Cardiac muscle cell (in vitro differentiated cells and primary cell): ENCODE data around the gene RANBP1. TPM values are rescaled to one million over a fixed set of nuclear protein-coding genes. Genes with fewer than 3 reads are reported as not detected.
A peak's percentile ranks its signal among the peaks of the same experiment; 100 is the strongest.

Experiments used
- DNase-seq, 2 donors: peaks; one replicate each; pipeline versions ENCODE4 v3.0.0 to v3.0.0-alpha.2; 2010 to 2017; ENCODE audit warnings: low read depth in 1 of 2, low spot score in 1 of 2
- H3K27ac ChIP-seq: fragments of 200-600 bp; sonication (generic); 2 replicates; pipeline ENCODE4 v1.5.1; 2016
- H3K27me3 ChIP-seq: fragments of 200-600 bp; sonication (generic); 2 replicates; pipeline ENCODE4 v1.6.0; 2016; ENCODE audit warnings: control low read depth
- H3K36me3 ChIP-seq: fragments of 200-600 bp; sonication (generic); 2 replicates; pipeline ENCODE4 v1.5.1; 2016; ENCODE audit warnings: control low read depth
- H3K4me1 ChIP-seq: fragments of 200-600 bp; sonication (generic); 2 replicates; pipeline ENCODE4 v1.8.1; 2017; ENCODE audit warnings: low read depth, mild to moderate bottlenecking, mixed run types
- H3K4me3 ChIP-seq: fragments of 200-600 bp; sonication (generic); 2 replicates; pipeline ENCODE4 v1.5.1; 2016; ENCODE audit warnings: mild to moderate bottlenecking
- H3K9me3 ChIP-seq: fragments of 200-600 bp; sonication (generic); 2 replicates; pipeline ENCODE4 v1.5.1; 2017; ENCODE audit warnings: low read depth, mild to moderate bottlenecking, control low read depth
- CTCF ChIP-seq: IDR thresholded peaks from 2 replicates; pipeline ENCODE4 v1.5.1; 2012; ENCODE audit warnings: low read depth, mild to moderate bottlenecking, low read length
- polyA plus RNA-seq: library from polyadenylated mRNA; unstranded; fragments of >200 nt; fragmentation: Nextera tagmentation; extraction: Ambion mirVana; gene quantifications from 2 replicates; pipeline ENCODE4 v1.2.1, GENCODE V29; 2016
- total RNA-seq: library from RNA; depleted of rRNA; stranded (reverse); fragments of >200 nt; gene quantifications from 2 replicates; pipeline ENCODE4 v1.2.3, GENCODE V29; 2016

The RANBP1 gene
- total and polyA plus RNA-seq, 2 experiments from 2014 or later, result 252 to 271 TPM

GRCh38 chr22:20171288-20172140, 55.6 kb downstream of the RANBP1 start:
- no peaks in the 10 kb centered on the region for H3K9me3 ChIP-seq
- no peaks in the 10 kb centered on the region for H3K36me3 ChIP-seq
- TF ChIP-seq CTCF, result no peak
- H3K4me1 ChIP-seq, result no peaks in the 10 kb centered on the region
- no peaks in the 10 kb centered on the region for H3K27me3 ChIP-seq
- no peak for DNase-seq
- H3K27ac ChIP-seq, result no peak overlapping the region
- H3K4me3 ChIP-seq, result no peak overlapping the region

- H3K36me3 ChIP-seq, result no peaks in the 10 kb centered on the region
- H3K4me1 ChIP-seq, result no peaks in the 10 kb centered on the region
- H3K27me3 ChIP-seq, result no peaks in the 10 kb centered on the region
- H3K9me3 ChIP-seq, result no peaks in the 10 kb centered on the region
- H3K27ac ChIP-seq, result no peak overlapping the region
- TF ChIP-seq CTCF, result no peak
- DNase-seq, result no peak
- H3K4me3 ChIP-seq, result no peak overlapping the region
These were observed 56.3 kb downstream of the RANBP1 start for GRCh38 chr22:20172141-20172613.

- no peak for TF ChIP-seq CTCF
- DNase-seq, result no peak
- no peak overlapping the region for H3K27ac ChIP-seq
- no peaks in the 10 kb centered on the region for H3K9me3 ChIP-seq
- H3K4me1 ChIP-seq, result no peaks in the 10 kb centered on the region
- no peaks in the 10 kb centered on the region for H3K36me3 ChIP-seq
- no peak overlapping the region for H3K4me3 ChIP-seq
- H3K27me3 ChIP-seq, result no peaks in the 10 kb centered on the region
These were observed 57.3 kb downstream of the RANBP1 start for GRCh38 chr22:20173246-20173645.

GRCh38 chr22:20173772-20174171, 57.9 kb downstream of the RANBP1 start:
- Histone ChIP-seq H3K27ac (no peak overlapping the region), H3K36me3 (no peaks in the 10 kb centered on the region), H3K4me1 (no peaks in the 10 kb centered on the region), H3K27me3 (no peaks in the 10 kb centered on the region), H3K9me3 (no peaks in the 10 kb centered on the region), H3K4me3 (no peak overlapping the region)
- TF ChIP-seq CTCF, result no peak
- DNase-seq, result no peak

GRCh38 chr22:20174785-20175596, 59.1 kb downstream of the RANBP1 start:
- Histone ChIP-seq H3K9me3 (no peaks in the 10 kb centered on the region), H3K27me3 (no peaks in the 10 kb centered on the region), H3K4me1 (no peaks in the 10 kb centered on the region), H3K27ac (no peak overlapping the region), H3K36me3 (no peaks in the 10 kb centered on the region), H3K4me3 (no peak overlapping the region)
- peak; percentile 23 for TF ChIP-seq CTCF
- DNase-seq, result peak; percentile 13 to 38
